SH-SY5Y (cell line): ENCODE results near the gene SLC7A8.

Source experiments
- GATA2 ChIP-seq: IDR thresholded peaks from 2 replicates; pipeline ENCODE4 v1.6.1; 2011; ENCODE audit warnings: mild to moderate bottlenecking, low read depth, low read length
- GATA3 ChIP-seq: IDR thresholded peaks from 2 replicates; pipeline ENCODE4 v1.6.1; 2011; ENCODE audit warnings: low read depth, mild to moderate bottlenecking, low read length, moderate library complexity

DNA sequence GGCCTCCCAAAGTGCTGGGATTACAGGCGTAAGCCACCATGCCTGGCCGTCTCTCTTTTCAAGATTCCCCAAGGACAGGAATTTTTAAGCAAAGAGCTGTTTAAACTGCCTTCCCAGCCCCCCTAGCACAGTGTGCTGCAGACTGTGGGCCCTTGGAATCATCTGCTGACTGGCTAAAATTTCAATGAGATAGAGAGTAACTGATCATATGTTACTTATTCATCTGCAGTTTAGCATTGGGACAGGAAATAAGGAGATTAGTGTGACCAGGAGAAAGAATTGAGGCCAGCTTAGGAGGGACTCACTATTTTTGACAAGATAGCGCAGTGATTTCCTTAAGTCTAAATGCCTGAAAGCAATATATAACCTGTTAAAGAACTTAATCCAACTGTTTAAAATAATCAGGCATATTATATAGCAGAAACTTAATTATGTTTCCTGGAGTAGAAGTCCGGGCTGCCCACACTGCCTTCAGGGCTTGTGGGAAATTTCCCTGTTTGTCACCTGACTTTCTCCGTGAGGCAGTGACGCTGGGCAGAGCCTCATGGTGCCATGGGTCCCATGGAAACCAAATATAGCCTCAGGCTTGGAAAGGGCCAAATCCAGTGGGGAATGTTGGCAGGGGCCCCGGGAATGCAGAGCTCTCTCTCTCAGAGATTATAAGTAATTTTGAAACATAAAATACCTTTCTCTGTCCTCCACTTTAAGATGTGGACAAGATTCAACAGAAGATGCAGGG lies 41.6 kb downstream of the SLC7A8 start:
- TF ChIP-seq GATA2 (no peak), GATA3 (no peak)
